Measurements from ENCODE around the gene EPHA6.
"Not testable (repeated sequence)": the region's sequence is repeated elsewhere in the genome, so short reads cannot be mapped to it uniquely, and the experiment has no call there.

EPHA6 gene

GRCh38 chr3:96931119-96931862 lies 116.9 kb downstream of the EPHA6 start:
- no peak for DNase-seq

- DNase-seq = not testable (repeated sequence)
Observed at GRCh38 chr3:96942131-96942530, 127.7 kb downstream of the EPHA6 start.

DNA sequence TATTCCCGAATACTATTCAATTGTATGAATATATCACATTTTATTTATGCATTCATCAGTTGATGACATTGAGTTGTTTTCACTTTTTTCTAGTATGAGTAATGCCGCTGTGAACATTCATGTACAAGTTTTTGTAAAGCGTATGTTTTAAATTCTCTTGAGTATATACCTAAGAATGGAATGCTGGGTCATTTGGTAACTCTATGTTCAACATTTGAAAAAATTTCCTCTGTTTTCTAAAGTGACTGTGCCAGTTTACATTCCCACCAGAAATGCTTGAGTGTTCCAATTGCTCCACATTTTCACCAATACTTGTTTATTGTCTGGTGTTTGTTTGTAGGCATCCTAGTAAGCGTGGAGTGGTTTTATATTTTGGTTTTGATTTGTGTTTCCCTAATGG lies 144.5 kb downstream of the EPHA6 start:
- DNase-seq = no peak

DNA sequence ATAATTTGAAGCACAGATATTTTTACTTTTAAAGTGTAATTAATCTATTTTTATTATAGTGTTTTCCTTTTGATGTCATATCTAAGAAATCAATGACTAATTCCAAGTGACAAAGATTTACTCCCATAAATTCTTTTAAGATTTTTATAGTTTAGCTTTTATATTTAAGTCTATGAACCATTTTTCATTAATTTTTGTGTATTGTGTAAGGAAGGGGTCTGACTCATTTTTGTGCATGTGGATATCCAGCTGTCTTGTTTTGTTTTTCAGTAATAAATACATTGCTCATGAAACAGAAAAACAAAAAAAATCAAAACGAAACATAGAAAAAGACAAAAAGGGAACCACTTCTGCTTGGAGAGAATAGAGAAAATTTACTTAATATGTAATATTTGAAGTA lies 145.1 kb downstream of the EPHA6 start:
- no peak for DNase-seq

DNA sequence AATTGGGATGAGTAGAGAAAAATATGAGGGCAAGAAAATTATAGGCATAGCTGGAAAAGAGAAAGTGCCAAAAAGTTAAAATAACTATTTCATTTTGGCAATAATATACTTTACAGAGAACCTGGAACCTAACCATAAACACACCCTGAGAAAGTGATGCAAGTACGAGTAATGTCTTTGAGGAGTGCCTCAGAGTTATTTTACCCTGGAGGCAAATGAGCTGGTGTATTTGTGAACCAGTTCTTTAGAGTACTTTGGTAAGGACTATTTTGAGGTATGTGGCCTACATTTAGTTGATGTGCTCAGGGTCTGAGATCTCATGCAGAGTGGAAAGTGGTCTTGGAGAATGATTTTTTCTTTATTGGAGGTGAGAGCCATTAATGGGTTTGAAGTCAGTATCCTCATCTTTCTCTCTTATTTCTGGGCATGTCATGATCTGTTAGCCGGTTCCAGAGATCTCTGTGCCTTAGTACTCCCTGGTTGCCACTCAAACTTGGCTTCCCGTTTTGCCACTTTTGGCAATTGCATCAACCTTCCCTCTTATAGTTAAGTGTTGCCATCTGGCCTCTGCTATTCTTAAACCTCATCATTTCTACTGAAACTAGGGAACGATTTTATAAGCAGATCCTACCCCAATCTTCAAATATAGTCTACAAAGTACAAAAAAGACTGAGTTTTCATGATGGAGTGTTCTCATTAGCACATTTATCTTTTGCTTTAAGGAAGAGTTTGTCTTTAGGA lies 145.7 kb downstream of the EPHA6 start:
- DNase-seq = no peak

GRCh38 chr3:96960661-96961330 lies 146.4 kb downstream of the EPHA6 start:
- DNase-seq = no peak

DNA sequence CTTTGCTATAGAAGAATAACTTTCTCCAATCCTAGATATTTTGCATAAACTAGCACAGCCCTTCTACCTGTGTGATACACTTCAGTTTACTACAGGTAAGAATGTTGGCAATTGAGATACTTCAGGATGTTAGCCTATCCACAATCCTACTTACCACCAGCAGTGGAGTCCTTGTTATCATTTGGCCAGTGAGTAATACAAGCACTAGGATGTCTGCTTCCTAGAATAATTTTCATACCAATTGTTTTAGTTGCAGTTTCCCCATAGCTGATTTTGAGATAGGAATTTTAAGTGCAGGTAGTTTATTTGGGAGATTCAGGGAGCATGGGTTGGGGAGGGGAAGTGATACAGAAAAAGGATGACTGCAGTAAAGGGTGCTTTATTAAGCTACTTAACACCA lies 147.2 kb downstream of the EPHA6 start:
- no peak for DNase-seq

- DNase-seq = no peak
Observed at GRCh38 chr3:96966181-96966929, 152.0 kb downstream of the EPHA6 start.

GRCh38 chr3:96970211-96970610 lies 155.8 kb downstream of the EPHA6 start:
- no peak for DNase-seq

- no peak for DNase-seq
Observed at GRCh38 chr3:96977671-96978070, 163.3 kb downstream of the EPHA6 start.

DNA sequence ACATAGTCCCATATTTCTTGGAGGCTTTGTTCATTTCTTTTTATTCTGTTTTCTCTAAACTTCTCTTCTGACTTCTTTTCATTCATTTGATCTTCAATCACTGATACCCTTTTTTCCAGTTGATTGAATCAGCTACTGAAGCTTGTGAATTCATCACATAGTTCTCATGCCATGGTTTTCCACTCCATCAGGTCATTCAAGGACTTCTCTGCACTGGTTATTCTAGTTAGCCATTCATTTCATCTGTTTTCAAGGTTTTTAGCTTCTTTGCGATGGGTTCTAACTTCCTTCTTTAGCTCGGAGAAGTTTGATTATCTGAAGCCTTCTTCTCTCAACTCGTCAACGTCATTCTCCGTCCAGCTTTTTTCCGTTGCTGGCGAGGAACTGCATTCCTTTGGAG lies 169.3 kb downstream of the EPHA6 start:
- not testable (repeated sequence) for DNase-seq

DNA sequence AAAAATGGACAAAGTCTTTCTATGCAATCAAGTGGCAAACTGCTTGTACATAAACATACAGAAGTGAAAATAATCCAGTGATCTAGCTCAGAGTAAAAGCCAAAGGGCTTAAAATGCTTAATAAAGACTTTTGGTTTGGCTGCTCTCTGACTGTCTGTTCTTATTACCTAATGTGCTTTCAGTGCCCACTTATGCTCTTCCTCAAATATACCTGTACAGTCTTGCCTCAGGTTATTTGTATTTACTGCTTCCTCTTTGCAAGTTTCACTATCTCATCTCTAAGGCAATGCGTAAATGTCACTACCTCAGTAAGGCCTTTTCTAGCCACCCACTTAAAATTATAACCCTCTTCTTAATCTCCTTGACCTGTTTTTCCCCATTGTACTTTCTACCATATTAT lies 171.8 kb downstream of the EPHA6 start:
- no peak for DNase-seq

GRCh38 chr3:96991231-96991630 lies 176.8 kb downstream of the EPHA6 start:
- no peak for DNase-seq

- DNase-seq = no peak
Observed at GRCh38 chr3:96991800-96992365, 177.5 kb downstream of the EPHA6 start.

GRCh38 chr3:96994988-96995387 lies 180.6 kb downstream of the EPHA6 start:
- DNase-seq = no peak

DNA sequence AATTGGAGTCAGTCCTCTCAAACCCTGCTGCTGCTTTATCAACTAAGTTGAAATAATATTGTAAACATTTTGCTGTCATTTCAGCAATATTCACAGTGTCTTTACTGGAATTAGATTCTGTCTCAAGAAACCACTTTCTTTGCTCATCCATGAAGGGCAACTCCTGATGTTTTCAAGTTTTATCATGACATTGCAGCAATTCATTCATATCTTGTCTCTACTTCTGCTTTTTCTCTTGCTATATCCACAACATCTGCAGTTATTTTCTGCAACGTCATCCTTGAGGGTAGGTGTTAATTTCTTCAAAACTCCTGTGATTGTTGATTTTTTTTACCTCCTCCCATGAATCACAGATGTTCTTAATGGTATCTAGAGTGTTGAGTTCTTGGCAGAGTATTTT lies 181.6 kb downstream of the EPHA6 start:
- DNase-seq = no peak

DNA sequence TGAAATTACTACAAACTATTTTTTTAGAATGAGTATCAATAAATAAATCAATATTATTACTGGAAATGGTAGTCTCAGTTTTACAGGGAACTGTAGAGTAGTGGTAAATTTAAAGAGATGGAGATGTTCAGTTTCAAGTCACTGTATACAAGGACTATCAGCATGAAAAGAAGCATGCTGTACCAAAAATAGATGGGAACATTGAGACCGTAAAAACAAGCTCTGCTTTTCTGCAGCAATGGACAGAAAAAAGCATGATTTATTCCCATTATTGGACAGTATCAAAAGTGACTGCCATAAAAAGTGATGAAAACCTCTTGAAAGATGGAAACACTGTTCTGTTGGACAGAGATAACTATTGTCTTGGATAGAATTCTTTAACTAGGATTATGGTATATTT lies 187.2 kb downstream of the EPHA6 start:
- DNase-seq = no peak

DNA sequence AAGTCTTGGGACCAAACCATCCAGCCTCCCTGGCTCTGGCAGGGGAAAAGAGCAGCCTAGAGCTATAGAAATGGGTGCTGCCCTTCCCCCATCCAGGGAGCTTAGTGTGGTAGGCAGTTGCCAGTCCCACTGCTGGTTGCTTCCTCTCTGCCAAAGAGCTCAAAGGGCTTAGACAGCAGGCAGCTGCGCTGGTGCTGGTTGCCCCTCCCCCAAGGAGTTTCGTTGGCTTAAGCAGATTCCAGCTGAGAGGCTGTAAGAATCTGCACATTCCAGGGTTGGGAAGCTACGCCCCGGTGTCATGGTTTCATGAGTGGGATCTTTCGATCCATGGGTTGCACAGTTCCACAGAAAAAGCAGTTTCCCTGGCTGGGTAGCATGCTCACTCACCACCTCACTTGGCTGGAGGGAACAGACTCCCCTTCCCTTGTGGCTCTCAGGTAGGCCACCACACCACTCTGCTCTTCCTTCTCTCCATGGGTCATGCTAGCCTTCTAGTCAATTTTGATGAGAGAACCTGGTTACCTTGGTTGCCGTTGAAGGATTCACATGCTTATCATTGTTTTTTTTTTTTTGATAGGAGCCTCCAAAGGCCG lies 195.1 kb downstream of the EPHA6 start:
- DNase-seq = no peak

- DNase-seq = no peak
Observed at GRCh38 chr3:97010881-97011657, 196.7 kb downstream of the EPHA6 start.

DNA sequence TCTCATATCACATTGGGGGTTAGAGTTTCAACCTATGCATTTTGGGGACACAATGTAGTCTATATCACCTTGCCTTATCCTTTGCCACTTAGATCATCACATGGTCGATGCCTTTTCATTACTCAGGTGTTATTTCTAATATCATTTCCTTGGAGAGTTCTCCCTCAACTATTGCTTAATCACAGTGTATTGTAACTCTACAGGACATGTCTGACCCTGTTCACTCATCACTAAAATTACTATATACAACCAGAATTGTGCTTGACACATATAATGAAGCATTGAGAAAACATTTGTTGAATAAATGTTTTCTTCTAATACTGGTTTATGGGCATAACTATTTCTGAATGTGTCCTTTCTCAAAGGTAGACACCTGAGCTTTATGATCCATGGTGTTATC lies 207.4 kb downstream of the EPHA6 start:
- no peak for DNase-seq

- DNase-seq = not testable (repeated sequence)
Observed at GRCh38 chr3:97025612-97026011, 211.2 kb downstream of the EPHA6 start.

DNA sequence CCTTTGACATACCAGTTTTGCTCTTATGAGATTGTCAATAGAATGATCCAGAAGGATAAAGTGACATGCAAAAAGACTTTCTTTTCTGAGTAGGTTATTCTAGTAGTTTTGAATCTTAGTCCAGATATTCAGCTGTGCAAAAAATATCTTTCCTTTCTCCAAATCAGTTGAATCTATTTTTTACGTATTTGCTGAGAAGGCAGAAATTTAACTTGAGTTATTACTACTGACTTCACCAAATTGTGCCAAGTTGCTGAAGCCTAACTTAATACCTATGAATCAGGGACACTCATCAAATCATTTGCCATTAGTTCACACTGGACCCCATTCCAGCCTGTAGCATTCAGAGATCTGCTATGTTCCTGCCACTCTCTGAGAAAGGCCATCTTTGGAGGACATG lies 215.6 kb downstream of the EPHA6 start:
- no peak for DNase-seq

All from CD4-positive, alpha-beta T cell treated with Interleukin-15 for 1 hour (primary cell).